ENCODE data around the gene CFAP54.
"Not testable (repeated sequence)": the region's sequence is repeated elsewhere in the genome, so short reads cannot be mapped to it uniquely, and the experiment has no call there.

GRCh38 chr12:96459281-96459680 lies 30.1 kb upstream of the CFAP54 start:
- TF ChIP-seq, protein P1, sequence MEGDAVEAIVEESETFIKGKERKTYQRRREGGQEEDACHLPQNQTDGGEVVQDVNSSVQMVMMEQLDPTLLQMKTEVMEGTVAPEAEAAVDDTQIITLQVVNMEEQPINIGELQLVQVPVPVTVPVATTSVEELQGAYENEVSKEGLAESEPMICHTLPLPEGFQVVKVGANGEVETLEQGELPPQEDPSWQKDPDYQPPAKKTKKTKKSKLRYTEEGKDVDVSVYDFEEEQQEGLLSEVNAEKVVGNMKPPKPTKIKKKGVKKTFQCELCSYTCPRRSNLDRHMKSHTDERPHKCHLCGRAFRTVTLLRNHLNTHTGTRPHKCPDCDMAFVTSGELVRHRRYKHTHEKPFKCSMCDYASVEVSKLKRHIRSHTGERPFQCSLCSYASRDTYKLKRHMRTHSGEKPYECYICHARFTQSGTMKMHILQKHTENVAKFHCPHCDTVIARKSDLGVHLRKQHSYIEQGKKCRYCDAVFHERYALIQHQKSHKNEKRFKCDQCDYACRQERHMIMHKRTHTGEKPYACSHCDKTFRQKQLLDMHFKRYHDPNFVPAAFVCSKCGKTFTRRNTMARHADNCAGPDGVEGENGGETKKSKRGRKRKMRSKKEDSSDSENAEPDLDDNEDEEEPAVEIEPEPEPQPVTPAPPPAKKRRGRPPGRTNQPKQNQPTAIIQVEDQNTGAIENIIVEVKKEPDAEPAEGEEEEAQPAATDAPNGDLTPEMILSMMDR (IDR thresholded peaks at IDR 0.05): not testable (repeated sequence)
- not testable (repeated sequence) for TF ChIP-seq POLR2A (IDR thresholded peaks at IDR 0.05)

Measured in esophagus squamous epithelium (tissue), 4 donors.